GM23338 (cell line): ENCODE measurements around the gene FRZB. TPM values are rescaled to one million over a fixed set of nuclear protein-coding genes. Genes with fewer than 3 reads are reported as not detected.

Source experiments
- ATAC-seq: fragments of 200-7000 bp; cut with Tn5 transposase; 3 replicates; pipeline ENCODE4 v1.9.1; 2020
- DNase-seq: peaks from one replicate; pipeline ENCODE4 v3.0.0-alpha.2; 2015; ENCODE audit warnings: low spot score
- H2AFZ ChIP-seq: fragments of 200-600 bp; sonication (generic); 2 replicates; pipeline ENCODE4 v1.8.0; 2016; ENCODE audit warnings: antibody characterized with exemption, mild to moderate bottlenecking, moderate library complexity
- H3F3A ChIP-seq: fragments of 200-600 bp; sonication (generic); replicated peaks from 2 replicates; pipeline ENCODE4 v1.8.0; 2017; ENCODE audit warnings: antibody characterized with exemption, mixed run types, low read depth
- H3K27ac ChIP-seq: fragments of 200-600 bp; sonication (generic); 2 replicates; pipeline ENCODE4 v1.6.1; 2016; ENCODE audit warnings: low read depth
- H3K27me3 ChIP-seq: fragments of 200-600 bp; sonication (generic); 2 replicates; pipeline ENCODE4 v1.8.0; 2016; ENCODE audit warnings: mild to moderate bottlenecking, mixed run types, moderate library complexity; ENCODE audit not compliant: insufficient read depth
- H3K36me3 ChIP-seq: fragments of 200-600 bp; sonication (generic); 2 replicates; pipeline ENCODE4 v1.8.0; 2016; ENCODE audit warnings: mild to moderate bottlenecking; ENCODE audit not compliant: insufficient read depth
- H3K4me1 ChIP-seq: fragments of 200-600 bp; sonication (generic); 2 replicates; pipeline ENCODE4 v1.8.0; 2016; ENCODE audit warnings: mild to moderate bottlenecking, moderate library complexity; ENCODE audit not compliant: insufficient read depth
- H3K4me2 ChIP-seq: fragments of 200-600 bp; sonication (generic); 2 replicates; pipeline ENCODE4 v1.7.1; 2017; ENCODE audit warnings: mixed run types
- H3K4me3 ChIP-seq: fragments of 200-600 bp; sonication (generic); 2 replicates; pipeline ENCODE4 v1.6.1; 2016; ENCODE audit warnings: mixed run types
- H3K79me2 ChIP-seq: fragments of 200-600 bp; sonication (generic); replicated peaks from 2 replicates; pipeline ENCODE4 v1.8.0; 2017; ENCODE audit warnings: mild to moderate bottlenecking; ENCODE audit not compliant: insufficient read depth
- H3K9me2 ChIP-seq: fragments of 200-600 bp; sonication (generic); 2 replicates; pipeline ENCODE4 v1.8.0; 2017; ENCODE audit not compliant: insufficient read depth
- H4K20me1 ChIP-seq: fragments of 200-600 bp; sonication (generic); replicated peaks from 2 replicates; pipeline ENCODE4 v1.8.0; 2017; ENCODE audit warnings: mild to moderate bottlenecking; ENCODE audit not compliant: insufficient read depth
- H3K27ac Mint-ChIP-seq: 2 replicates; pipeline ENCODE4 v1.8.0; 2020; ENCODE audit warnings: inconsistent platforms, mild to moderate bottlenecking, moderate library complexity, mixed read lengths
- H3K27me3 Mint-ChIP-seq: 3 replicates; pipeline ENCODE4 v1.8.0; 2022; ENCODE audit warnings: low read depth, mild to moderate bottlenecking, moderate library complexity, mixed read lengths, inconsistent platforms; ENCODE audit not compliant: insufficient read depth, poor library complexity
- H3K36me3 Mint-ChIP-seq: 3 replicates; pipeline ENCODE4 v1.8.0; 2021; ENCODE audit warnings: low read depth, mild to moderate bottlenecking, inconsistent platforms, moderate library complexity, mixed read lengths
- H3K4me1 Mint-ChIP-seq: 3 replicates; pipeline ENCODE4 v1.8.0; 2020; ENCODE audit warnings: mild to moderate bottlenecking, inconsistent platforms, mixed read lengths
- H3K4me3 Mint-ChIP-seq: 3 replicates; pipeline ENCODE4 v1.8.0; 2021; ENCODE audit warnings: moderate library complexity, mild to moderate bottlenecking, inconsistent platforms, mixed read lengths
- H3K9me3 Mint-ChIP-seq: 3 replicates; pipeline ENCODE4 v1.8.0; 2020; ENCODE audit warnings: moderate library complexity, mild to moderate bottlenecking, inconsistent platforms, mixed read lengths
- CREB1 ChIP-seq: fragments of 250-450 bp; sonication (Bioruptor Pico); IDR thresholded peaks from 2 replicates; pipeline ENCODE4 v1.5.0; 2020; ENCODE audit warnings: low read depth, mild to moderate bottlenecking, moderate library complexity
- EZH2 ChIP-seq: fragments of 200-600 bp; sonication (generic); IDR thresholded peaks from one replicate; pipeline ENCODE4 v1.8.0; 2017; ENCODE audit warnings: antibody characterized with exemption, mild to moderate bottlenecking, low read depth; ENCODE audit not compliant: unreplicated experiment
- EZH2phosphoT487 ChIP-seq: fragments of 200-600 bp; sonication (generic); IDR thresholded peaks from one replicate; pipeline ENCODE4 v1.8.1; 2018; ENCODE audit warnings: antibody characterized with exemption; ENCODE audit not compliant: unreplicated experiment
- JUNB ChIP-seq: IDR thresholded peaks from one replicate; pipeline ENCODE4 v1.6.1; 2016; ENCODE audit warnings: antibody characterized with exemption; ENCODE audit not compliant: unreplicated experiment
- NANOG ChIP-seq: IDR thresholded peaks from 2 replicates; pipeline ENCODE4 v1.6.1; 2016; ENCODE audit warnings: antibody characterized with exemption, borderline replicate concordance
- POLR2AphosphoS5 ChIP-seq: IDR thresholded peaks from 2 replicates; pipeline ENCODE4 v1.6.1; 2016; ENCODE audit warnings: antibody characterized with exemption, low read depth
- STAT1 ChIP-seq: IDR thresholded peaks from one replicate; pipeline ENCODE4 v1.6.1; 2016; ENCODE audit warnings: antibody characterized with exemption; ENCODE audit not compliant: unreplicated experiment
- ZNF114 ChIP-seq: fragments of 250-450 bp; sonication (Bioruptor Pico); IDR thresholded peaks from 2 replicates; pipeline ENCODE4 v1.5.0; 2020; ENCODE audit warnings: mild to moderate bottlenecking, moderate library complexity
- ZNF331 ChIP-seq: fragments of 250-450 bp; sonication (Bioruptor Pico); IDR thresholded peaks from 2 replicates; pipeline ENCODE4 v1.5.0; 2020; ENCODE audit warnings: low read depth, mild to moderate bottlenecking, moderate library complexity
- polyA plus RNA-seq: library from polyadenylated mRNA; unstranded; fragments of >200 nt; fragmentation: Nextera tagmentation; extraction: Ambion mirVana; gene quantifications from 2 replicates; pipeline ENCODE4 v1.2.1, GENCODE V29; 2016
- total RNA-seq: library from RNA; depleted of rRNA; stranded (reverse); fragments of >200 nt; shearing (Covaris generic); gene quantifications from 2 replicates; pipeline ENCODE4 v1.2.3, GENCODE V29; 2014
- TF ChIP-seq, protein P1 (sequence below): IDR thresholded peaks from one replicate; pipeline ENCODE4 v1.6.1; 2018; ENCODE audit warnings: antibody characterized with exemption; ENCODE audit not compliant: unreplicated experiment
- TF ChIP-seq, protein P2 (sequence below), 2 experiments: fragments of 200-600 bp in 1 of 2; sonication (generic) in 1 of 2; conservative IDR thresholded peaks; 2 replicates each; pipeline versions ENCODE4 v1.5.1 to v1.6.1; 2016 to 2017; ENCODE audit warnings: antibody characterized with exemption in 2 of 2, low read depth in 2 of 2, mild to moderate bottlenecking in 2 of 2, moderate library complexity in 1 of 2
- TF ChIP-seq, protein P3 (sequence below): fragments of 250-450 bp; sonication (Bioruptor Pico); IDR thresholded peaks from 2 replicates; pipeline ENCODE4 v1.5.0; 2020; ENCODE audit warnings: mild to moderate bottlenecking, moderate library complexity
- TF ChIP-seq, protein P4 (sequence below): IDR thresholded peaks from 2 replicates; pipeline ENCODE4 v1.6.1; 2016; ENCODE audit warnings: antibody characterized with exemption

The FRZB gene
- total and polyA plus RNA-seq, 2 experiments from 2014 or later = 0.52 to 1.2 TPM

DNA sequence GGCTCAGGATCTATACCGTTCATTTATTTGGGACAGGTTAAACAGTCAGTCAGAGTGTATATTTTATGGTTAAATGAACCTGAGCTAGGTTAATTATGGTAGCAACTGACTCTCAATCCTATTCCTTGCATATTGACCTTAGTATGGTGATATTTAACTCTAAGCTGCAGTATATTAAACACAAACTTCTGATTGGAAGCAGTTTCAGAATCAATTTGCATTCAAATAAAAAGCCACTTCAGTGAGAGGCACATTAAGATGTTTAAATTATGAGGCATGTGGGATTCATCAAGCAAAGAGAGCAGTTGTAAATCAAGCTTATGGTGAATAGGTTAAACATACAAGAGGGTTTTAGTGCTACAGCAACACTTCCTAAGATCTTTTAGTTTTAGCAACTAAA is 40.4 kb downstream of the FRZB start:
- ATAC-seq = no peak
- TF ChIP-seq, protein P1, sequence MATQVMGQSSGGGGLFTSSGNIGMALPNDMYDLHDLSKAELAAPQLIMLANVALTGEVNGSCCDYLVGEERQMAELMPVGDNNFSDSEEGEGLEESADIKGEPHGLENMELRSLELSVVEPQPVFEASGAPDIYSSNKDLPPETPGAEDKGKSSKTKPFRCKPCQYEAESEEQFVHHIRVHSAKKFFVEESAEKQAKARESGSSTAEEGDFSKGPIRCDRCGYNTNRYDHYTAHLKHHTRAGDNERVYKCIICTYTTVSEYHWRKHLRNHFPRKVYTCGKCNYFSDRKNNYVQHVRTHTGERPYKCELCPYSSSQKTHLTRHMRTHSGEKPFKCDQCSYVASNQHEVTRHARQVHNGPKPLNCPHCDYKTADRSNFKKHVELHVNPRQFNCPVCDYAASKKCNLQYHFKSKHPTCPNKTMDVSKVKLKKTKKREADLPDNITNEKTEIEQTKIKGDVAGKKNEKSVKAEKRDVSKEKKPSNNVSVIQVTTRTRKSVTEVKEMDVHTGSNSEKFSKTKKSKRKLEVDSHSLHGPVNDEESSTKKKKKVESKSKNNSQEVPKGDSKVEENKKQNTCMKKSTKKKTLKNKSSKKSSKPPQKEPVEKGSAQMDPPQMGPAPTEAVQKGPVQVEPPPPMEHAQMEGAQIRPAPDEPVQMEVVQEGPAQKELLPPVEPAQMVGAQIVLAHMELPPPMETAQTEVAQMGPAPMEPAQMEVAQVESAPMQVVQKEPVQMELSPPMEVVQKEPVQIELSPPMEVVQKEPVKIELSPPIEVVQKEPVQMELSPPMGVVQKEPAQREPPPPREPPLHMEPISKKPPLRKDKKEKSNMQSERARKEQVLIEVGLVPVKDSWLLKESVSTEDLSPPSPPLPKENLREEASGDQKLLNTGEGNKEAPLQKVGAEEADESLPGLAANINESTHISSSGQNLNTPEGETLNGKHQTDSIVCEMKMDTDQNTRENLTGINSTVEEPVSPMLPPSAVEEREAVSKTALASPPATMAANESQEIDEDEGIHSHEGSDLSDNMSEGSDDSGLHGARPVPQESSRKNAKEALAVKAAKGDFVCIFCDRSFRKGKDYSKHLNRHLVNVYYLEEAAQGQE = no peak
- TF ChIP-seq EZH2 (no peak), EZH2phosphoT487 (no peak), ZNF331 (no peak), CREB1 (CRISPR knock-in tag) (no peak), ZNF114 (CRISPR knock-in tag) (no peak), JUNB (no peak), NANOG (no peak), STAT1 (no peak), POLR2AphosphoS5 (no peak)
- TF ChIP-seq, protein P2, sequence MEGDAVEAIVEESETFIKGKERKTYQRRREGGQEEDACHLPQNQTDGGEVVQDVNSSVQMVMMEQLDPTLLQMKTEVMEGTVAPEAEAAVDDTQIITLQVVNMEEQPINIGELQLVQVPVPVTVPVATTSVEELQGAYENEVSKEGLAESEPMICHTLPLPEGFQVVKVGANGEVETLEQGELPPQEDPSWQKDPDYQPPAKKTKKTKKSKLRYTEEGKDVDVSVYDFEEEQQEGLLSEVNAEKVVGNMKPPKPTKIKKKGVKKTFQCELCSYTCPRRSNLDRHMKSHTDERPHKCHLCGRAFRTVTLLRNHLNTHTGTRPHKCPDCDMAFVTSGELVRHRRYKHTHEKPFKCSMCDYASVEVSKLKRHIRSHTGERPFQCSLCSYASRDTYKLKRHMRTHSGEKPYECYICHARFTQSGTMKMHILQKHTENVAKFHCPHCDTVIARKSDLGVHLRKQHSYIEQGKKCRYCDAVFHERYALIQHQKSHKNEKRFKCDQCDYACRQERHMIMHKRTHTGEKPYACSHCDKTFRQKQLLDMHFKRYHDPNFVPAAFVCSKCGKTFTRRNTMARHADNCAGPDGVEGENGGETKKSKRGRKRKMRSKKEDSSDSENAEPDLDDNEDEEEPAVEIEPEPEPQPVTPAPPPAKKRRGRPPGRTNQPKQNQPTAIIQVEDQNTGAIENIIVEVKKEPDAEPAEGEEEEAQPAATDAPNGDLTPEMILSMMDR (conservative IDR thresholded peaks at IDR 0.05; ENCODE audit: low read depth in 2 of 2) = no peak
- TF ChIP-seq, protein P3, sequence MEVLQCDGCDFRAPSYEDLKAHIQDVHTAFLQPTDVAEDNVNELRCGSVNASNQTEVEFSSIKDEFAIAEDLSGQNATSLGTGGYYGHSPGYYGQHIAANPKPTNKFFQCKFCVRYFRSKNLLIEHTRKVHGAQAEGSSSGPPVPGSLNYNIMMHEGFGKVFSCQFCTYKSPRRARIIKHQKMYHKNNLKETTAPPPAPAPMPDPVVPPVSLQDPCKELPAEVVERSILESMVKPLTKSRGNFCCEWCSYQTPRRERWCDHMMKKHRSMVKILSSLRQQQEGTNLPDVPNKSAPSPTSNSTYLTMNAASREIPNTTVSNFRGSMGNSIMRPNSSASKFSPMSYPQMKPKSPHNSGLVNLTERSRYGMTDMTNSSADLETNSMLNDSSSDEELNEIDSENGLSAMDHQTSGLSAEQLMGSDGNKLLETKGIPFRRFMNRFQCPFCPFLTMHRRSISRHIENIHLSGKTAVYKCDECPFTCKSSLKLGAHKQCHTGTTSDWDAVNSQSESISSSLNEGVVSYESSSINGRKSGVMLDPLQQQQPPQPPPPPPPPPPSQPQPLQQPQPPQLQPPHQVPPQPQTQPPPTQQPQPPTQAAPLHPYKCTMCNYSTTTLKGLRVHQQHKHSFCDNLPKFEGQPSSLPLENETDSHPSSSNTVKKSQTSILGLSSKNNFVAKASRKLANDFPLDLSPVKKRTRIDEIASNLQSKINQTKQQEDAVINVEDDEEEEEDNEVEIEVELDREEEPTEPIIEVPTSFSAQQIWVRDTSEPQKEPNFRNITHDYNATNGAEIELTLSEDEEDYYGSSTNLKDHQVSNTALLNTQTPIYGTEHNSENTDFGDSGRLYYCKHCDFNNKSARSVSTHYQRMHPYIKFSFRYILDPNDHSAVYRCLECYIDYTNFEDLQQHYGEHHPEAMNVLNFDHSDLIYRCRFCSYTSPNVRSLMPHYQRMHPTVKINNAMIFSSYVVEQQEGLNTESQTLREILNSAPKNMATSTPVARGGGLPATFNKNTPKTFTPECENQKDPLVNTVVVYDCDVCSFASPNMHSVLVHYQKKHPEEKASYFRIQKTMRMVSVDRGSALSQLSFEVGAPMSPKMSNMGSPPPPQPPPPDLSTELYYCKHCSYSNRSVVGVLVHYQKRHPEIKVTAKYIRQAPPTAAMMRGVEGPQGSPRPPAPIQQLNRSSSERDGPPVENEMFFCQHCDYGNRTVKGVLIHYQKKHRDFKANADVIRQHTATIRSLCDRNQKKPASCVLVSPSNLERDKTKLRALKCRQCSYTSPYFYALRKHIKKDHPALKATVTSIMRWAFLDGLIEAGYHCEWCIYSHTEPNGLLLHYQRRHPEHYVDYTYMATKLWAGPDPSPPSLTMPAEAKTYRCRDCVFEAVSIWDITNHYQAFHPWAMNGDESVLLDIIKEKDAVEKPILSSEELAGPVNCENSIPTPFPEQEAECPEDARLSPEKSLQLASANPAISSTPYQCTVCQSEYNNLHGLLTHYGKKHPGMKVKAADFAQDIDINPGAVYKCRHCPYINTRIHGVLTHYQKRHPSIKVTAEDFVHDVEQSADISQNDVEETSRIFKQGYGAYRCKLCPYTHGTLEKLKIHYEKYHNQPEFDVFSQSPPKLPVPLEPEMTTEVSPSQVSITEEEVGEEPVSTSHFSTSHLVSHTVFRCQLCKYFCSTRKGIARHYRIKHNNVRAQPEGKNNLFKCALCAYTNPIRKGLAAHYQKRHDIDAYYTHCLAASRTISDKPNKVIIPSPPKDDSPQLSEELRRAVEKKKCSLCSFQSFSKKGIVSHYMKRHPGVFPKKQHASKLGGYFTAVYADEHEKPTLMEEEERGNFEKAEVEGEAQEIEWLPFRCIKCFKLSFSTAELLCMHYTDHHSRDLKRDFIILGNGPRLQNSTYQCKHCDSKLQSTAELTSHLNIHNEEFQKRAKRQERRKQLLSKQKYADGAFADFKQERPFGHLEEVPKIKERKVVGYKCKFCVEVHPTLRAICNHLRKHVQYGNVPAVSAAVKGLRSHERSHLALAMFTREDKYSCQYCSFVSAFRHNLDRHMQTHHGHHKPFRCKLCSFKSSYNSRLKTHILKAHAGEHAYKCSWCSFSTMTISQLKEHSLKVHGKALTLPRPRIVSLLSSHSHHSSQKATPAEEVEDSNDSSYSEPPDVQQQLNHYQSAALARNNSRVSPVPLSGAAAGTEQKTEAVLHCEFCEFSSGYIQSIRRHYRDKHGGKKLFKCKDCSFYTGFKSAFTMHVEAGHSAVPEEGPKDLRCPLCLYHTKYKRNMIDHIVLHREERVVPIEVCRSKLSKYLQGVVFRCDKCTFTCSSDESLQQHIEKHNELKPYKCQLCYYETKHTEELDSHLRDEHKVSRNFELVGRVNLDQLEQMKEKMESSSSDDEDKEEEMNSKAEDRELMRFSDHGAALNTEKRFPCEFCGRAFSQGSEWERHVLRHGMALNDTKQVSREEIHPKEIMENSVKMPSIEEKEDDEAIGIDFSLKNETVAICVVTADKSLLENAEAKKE (CRISPR knock-in tag) = no peak
- TF ChIP-seq, protein P4, sequence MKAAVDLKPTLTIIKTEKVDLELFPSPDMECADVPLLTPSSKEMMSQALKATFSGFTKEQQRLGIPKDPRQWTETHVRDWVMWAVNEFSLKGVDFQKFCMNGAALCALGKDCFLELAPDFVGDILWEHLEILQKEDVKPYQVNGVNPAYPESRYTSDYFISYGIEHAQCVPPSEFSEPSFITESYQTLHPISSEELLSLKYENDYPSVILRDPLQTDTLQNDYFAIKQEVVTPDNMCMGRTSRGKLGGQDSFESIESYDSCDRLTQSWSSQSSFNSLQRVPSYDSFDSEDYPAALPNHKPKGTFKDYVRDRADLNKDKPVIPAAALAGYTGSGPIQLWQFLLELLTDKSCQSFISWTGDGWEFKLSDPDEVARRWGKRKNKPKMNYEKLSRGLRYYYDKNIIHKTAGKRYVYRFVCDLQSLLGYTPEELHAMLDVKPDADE = no peak
- Mint-ChIP-seq H3K4me3 (no peak overlapping the region), H3K9me3 (no peaks in the 10 kb centered on the region), H3K36me3 (no peaks in the 10 kb centered on the region), H3K27me3 (peaks cover 9% of the 10 kb centered on the region), H3K4me1 (peaks cover 18% of the 10 kb centered on the region), H3K27ac (no peak overlapping the region; the same call in 1 of the 2 replicates)
- Histone ChIP-seq H3K4me1 (peaks cover 12% of the 10 kb centered on the region), H3F3A (no peaks in the 10 kb centered on the region), H3K79me2 (no peaks in the 10 kb centered on the region), H2AFZ (no peak overlapping the region), H3K36me3 (no peaks in the 10 kb centered on the region), H3K27me3 (no peaks in the 10 kb centered on the region), H3K27ac (no peak overlapping the region), H4K20me1 (no peaks in the 10 kb centered on the region), H3K9me2 (no peaks in the 10 kb centered on the region), H3K4me3 (no peak overlapping the region), H3K4me2 (no peak overlapping the region)
- DNase-seq = no peak
